Fibroblast of pulmonary artery (primary cell): ENCODE data around the gene FBXL13.

Source experiments
- DNase-seq: peaks from one replicate; pipeline ENCODE4 v3.0.0-alpha.2; 2010; ENCODE audit warnings: low read depth
- H3K4me3 ChIP-seq: replicated peaks from 2 replicates; pipeline ENCODE4 v1.5.1; 2011; ENCODE audit warnings: low read depth, mild to moderate bottlenecking, control low read depth, low read length, moderate library complexity
- CTCF ChIP-seq: IDR thresholded peaks from 2 replicates; pipeline ENCODE4 v1.5.1; 2011; ENCODE audit warnings: mild to moderate bottlenecking, control low read depth, low read length, inconsistent platforms; ENCODE audit errors: missing control alignments

The FBXL13 gene

GRCh38 chr7:102873470-102874165 is 201.0 kb downstream of the FBXL13 start:
- TF ChIP-seq CTCF, result no peak
- no peak overlapping the region for H3K4me3 ChIP-seq
- DNase-seq, result no peak

- no peak overlapping the region for H3K4me3 ChIP-seq
- no peak for TF ChIP-seq CTCF
- peak; percentile 93 for DNase-seq
Observed at GRCh38 chr7:102872460-102872859, 202.1 kb downstream of the FBXL13 start.

GRCh38 chr7:102869195-102869594 is 205.4 kb downstream of the FBXL13 start:
- TF ChIP-seq CTCF, result no peak
- H3K4me3 ChIP-seq, result no peak overlapping the region
- DNase-seq, result no peak

GRCh38 chr7:102866535-102867215 is 207.9 kb downstream of the FBXL13 start:
- TF ChIP-seq CTCF, result no peak
- H3K4me3 ChIP-seq, result no peak overlapping the region
- DNase-seq, result no peak

GRCh38 chr7:102864958-102865357 is 209.6 kb downstream of the FBXL13 start:
- H3K4me3 ChIP-seq, result no peak overlapping the region
- peak; percentile 51 for DNase-seq
- no peak for TF ChIP-seq CTCF

GRCh38 chr7:102860351-102860811 is 214.2 kb downstream of the FBXL13 start:
- no peak overlapping the region for H3K4me3 ChIP-seq
- DNase-seq, result peak; percentile 93
- no peak for TF ChIP-seq CTCF
